HG03460 (cell line): Measurements from ENCODE around the gene HPS5.

ENCODE experiments used
- ATAC-seq: cut with Tn5 transposase; IDR thresholded peaks from one replicate; pipeline ENCODE4 v1.9.1; 2021; ENCODE audit not compliant: unreplicated experiment

Gene HPS5

GRCh38 chr11:18236664-18237356, 85.1 kb downstream of the HPS5 start, which contains the start of gene SAA4:
TSS of gene SAA4 (minus strand) at chr11:18236802. CDS start at chr11:18235926, 876 bp downstream.
- ATAC-seq = no peak

- ATAC-seq = no peak
Measured at GRCh38 chr11:18235394-18236334, 86.3 kb downstream of the HPS5 start.

- ATAC-seq = no peak
Measured at GRCh38 chr11:18233912-18234311, 88.0 kb downstream of the HPS5 start.

GRCh38 chr11:18230859-18231258, 91.1 kb downstream of the HPS5 start:
- no peak for ATAC-seq

GRCh38 chr11:18229501-18229900, 92.4 kb downstream of the HPS5 start:
- peak; percentile 94 for ATAC-seq
